SK-N-SH treated with all-trans-retinoic acid at 6 μM for 48 hours (cell line): ENCODE results near the gene THSD4.
"Not testable (repeated sequence)": the region's sequence is repeated elsewhere in the genome, so short reads cannot be mapped to it uniquely, and the experiment has no call there.

ENCODE experiments used
- ATAC-seq: fragments of 200-7000 bp; cut with Tn5 transposase; 3 replicates; pipeline ENCODE4 v1.9.1; 2020; ENCODE audit warnings: mild to moderate bottlenecking, moderate library complexity
- CREB5 ChIP-seq: fragments of 250-450 bp; sonication (Bioruptor Pico); IDR thresholded peaks from 2 replicates; pipeline ENCODE4 v1.5.1; 2020; ENCODE audit warnings: low read depth, mild to moderate bottlenecking, moderate library complexity
- CSDC2 ChIP-seq: fragments of 250-450 bp; sonication (Bioruptor Pico); IDR thresholded peaks from 2 replicates; pipeline ENCODE4 v1.5.0; 2020; ENCODE audit warnings: mild to moderate bottlenecking, moderate library complexity
- CSRNP3 ChIP-seq: fragments of 250-450 bp; sonication (Bioruptor Pico); IDR thresholded peaks from 2 replicates; pipeline ENCODE4 v1.5.1; 2021; ENCODE audit warnings: mild to moderate bottlenecking, moderate library complexity
- ESRRG ChIP-seq: fragments of 250-450 bp; sonication (Bioruptor Pico); IDR thresholded peaks from 2 replicates; pipeline ENCODE4 v1.6.1; 2021; ENCODE audit warnings: mild to moderate bottlenecking
- GLIS3 ChIP-seq: fragments of 250-450 bp; sonication (Bioruptor Pico); IDR thresholded peaks from 2 replicates; pipeline ENCODE4 v1.5.0; 2020; ENCODE audit warnings: mild to moderate bottlenecking, moderate library complexity
- ISL1 ChIP-seq: fragments of 250-450 bp; sonication (Bioruptor Pico); IDR thresholded peaks from 2 replicates; pipeline ENCODE4 v2.1.2; 2022; ENCODE audit warnings: mild to moderate bottlenecking, moderate library complexity
- OSR1 ChIP-seq: fragments of 250-450 bp; sonication (Bioruptor Pico); IDR thresholded peaks from 2 replicates; pipeline ENCODE4 v1.8.0; 2022; ENCODE audit warnings: moderate library complexity, mild to moderate bottlenecking, inconsistent platforms
- POU6F1 ChIP-seq: fragments of 250-450 bp; sonication (Bioruptor Pico); IDR thresholded peaks from 2 replicates; pipeline ENCODE4 v1.8.0; 2021; ENCODE audit warnings: low read depth, mild to moderate bottlenecking, moderate library complexity, borderline replicate concordance
- RARB ChIP-seq: fragments of 250-450 bp; sonication (Bioruptor Pico); IDR thresholded peaks from 2 replicates; pipeline ENCODE4 v1.8.0; 2021; ENCODE audit warnings: mild to moderate bottlenecking, moderate library complexity
- TCF4 ChIP-seq: fragments of 250-450 bp; sonication (Bioruptor Pico); IDR thresholded peaks from 2 replicates; pipeline ENCODE4 v1.8.0; 2021; ENCODE audit warnings: mild to moderate bottlenecking, moderate library complexity, borderline replicate concordance
- TOX ChIP-seq: fragments of 250-450 bp; sonication (Bioruptor Pico); IDR thresholded peaks from 2 replicates; pipeline ENCODE4 v1.8.0; 2021; ENCODE audit warnings: mild to moderate bottlenecking, moderate library complexity, borderline replicate concordance
- TSHZ2 ChIP-seq: fragments of 250-450 bp; sonication (Bioruptor Pico); IDR thresholded peaks from 2 replicates; pipeline ENCODE4 v1.5.0; 2020; ENCODE audit warnings: mild to moderate bottlenecking, moderate library complexity
- ZC3H10 ChIP-seq: fragments of 250-450 bp; sonication (Bioruptor Pico); IDR thresholded peaks from 2 replicates; pipeline ENCODE4 v1.5.1; 2021; ENCODE audit warnings: mild to moderate bottlenecking, moderate library complexity
- ZFP3 ChIP-seq: fragments of 250-450 bp; sonication (Bioruptor Pico); IDR thresholded peaks from 2 replicates; pipeline ENCODE4 v1.5.0; 2020; ENCODE audit warnings: mild to moderate bottlenecking, moderate library complexity
- ZNF70 ChIP-seq: fragments of 450-650 bp; formaldehyde crosslinking; IDR thresholded peaks from 2 replicates; pipeline ENCODE4 v1.5.0; 2020; ENCODE audit warnings: mild to moderate bottlenecking, moderate library complexity
- ZNF8 ChIP-seq: fragments of 450-650 bp; formaldehyde crosslinking; IDR thresholded peaks from 2 replicates; pipeline ENCODE4 v1.5.0; 2020; ENCODE audit warnings: mild to moderate bottlenecking, moderate library complexity

THSD4 gene

GRCh38 chr15:71171195-71171594 is 55.9 kb downstream of the THSD4 start:
- TF ChIP-seq TOX (CRISPR knock-in tag) (no peak), TCF4 (no peak), ISL1 (CRISPR knock-in tag) (no peak), CSRNP3 (CRISPR knock-in tag) (no peak), ZNF8 (CRISPR knock-in tag) (no peak), ESRRG (CRISPR knock-in tag) (no peak), POU6F1 (CRISPR knock-in tag) (no peak), CSDC2 (CRISPR knock-in tag) (no peak), ZNF70 (no peak), CREB5 (CRISPR knock-in tag) (no peak), OSR1 (CRISPR knock-in tag) (no peak), RARB (CRISPR knock-in tag) (no peak)
- ATAC-seq: no peak

GRCh38 chr15:71174360-71174759 is 59.1 kb downstream of the THSD4 start:
- ATAC-seq: not testable (repeated sequence)

GRCh38 chr15:71180986-71181853 is 65.9 kb downstream of the THSD4 start:
- no peak for TF ChIP-seq GLIS3 (CRISPR knock-in tag)
- TF ChIP-seq OSR1 (CRISPR knock-in tag): no peak
- TF ChIP-seq CSRNP3 (CRISPR knock-in tag): no peak
- no peak for TF ChIP-seq ESRRG (CRISPR knock-in tag)
- TF ChIP-seq ZC3H10 (CRISPR knock-in tag): no peak
- no peak for TF ChIP-seq TSHZ2 (CRISPR knock-in tag)
- no peak for TF ChIP-seq ISL1 (CRISPR knock-in tag)
- ATAC-seq: no peak

GRCh38 chr15:71182522-71182921 is 67.3 kb downstream of the THSD4 start:
- no peak for ATAC-seq
- no peak for TF ChIP-seq ZFP3 (CRISPR knock-in tag)

- ATAC-seq: no peak
- TF ChIP-seq TCF4 (no peak), GLIS3 (CRISPR knock-in tag) (no peak)
These were observed 67.8 kb downstream of the THSD4 start for GRCh38 chr15:71183063-71183462.
